Retinal pigment epithelial cell (primary cell): ENCODE measurements around the gene TBX15.

Experiments
- DNase-seq: peaks from one replicate; pipeline ENCODE4 v3.0.0-alpha.2; 2010; ENCODE audit warnings: low read depth
- H3K4me3 ChIP-seq: 2 replicates; pipeline ENCODE4 v1.5.1; 2011; ENCODE audit warnings: mild to moderate bottlenecking, low read length, control low read depth, moderate library complexity
- CTCF ChIP-seq: conservative IDR thresholded peaks from 2 replicates; pipeline ENCODE4 v1.5.1; 2011; ENCODE audit warnings: low read depth, low read length, control low read depth, inconsistent platforms

The TBX15 gene

GRCh38 chr1:118914379-118915161 lies 73.6 kb downstream of the TBX15 start:
- no peak for DNase-seq
- H3K4me3 ChIP-seq = no peak overlapping the region
- no peak for TF ChIP-seq CTCF

- TF ChIP-seq CTCF = no peak
- H3K4me3 ChIP-seq = no peak overlapping the region
- no peak for DNase-seq
Observed at GRCh38 chr1:118913818-118914217, 74.3 kb downstream of the TBX15 start.

GRCh38 chr1:118912574-118912973 lies 75.6 kb downstream of the TBX15 start:
- no peak overlapping the region for H3K4me3 ChIP-seq
- no peak for TF ChIP-seq CTCF
- no peak for DNase-seq

DNA sequence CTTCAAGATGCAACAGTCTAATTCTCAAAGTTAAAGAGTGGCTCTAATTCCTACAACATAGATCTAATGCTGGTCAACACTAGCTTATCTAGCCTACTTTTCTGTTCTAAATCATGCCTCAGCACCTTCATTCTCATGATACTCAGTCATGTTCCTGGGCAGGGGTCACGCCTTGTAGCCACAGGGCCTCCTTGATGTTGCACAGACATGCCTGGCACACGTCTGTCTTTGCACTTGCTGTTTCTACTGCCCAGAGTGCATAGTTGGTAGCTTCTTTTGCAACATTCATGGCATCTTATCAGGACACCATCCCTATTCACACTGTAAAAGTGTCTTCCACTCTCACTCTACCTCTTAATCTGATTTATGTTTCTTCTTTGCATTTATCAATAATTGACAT lies 76.6 kb downstream of the TBX15 start:
- no peak overlapping the region for H3K4me3 ChIP-seq
- TF ChIP-seq CTCF = no peak
- no peak for DNase-seq

- TF ChIP-seq CTCF = no peak
- no peak overlapping the region for H3K4me3 ChIP-seq
- no peak for DNase-seq
Observed at GRCh38 chr1:118907466-118907865, 80.7 kb downstream of the TBX15 start.

DNA sequence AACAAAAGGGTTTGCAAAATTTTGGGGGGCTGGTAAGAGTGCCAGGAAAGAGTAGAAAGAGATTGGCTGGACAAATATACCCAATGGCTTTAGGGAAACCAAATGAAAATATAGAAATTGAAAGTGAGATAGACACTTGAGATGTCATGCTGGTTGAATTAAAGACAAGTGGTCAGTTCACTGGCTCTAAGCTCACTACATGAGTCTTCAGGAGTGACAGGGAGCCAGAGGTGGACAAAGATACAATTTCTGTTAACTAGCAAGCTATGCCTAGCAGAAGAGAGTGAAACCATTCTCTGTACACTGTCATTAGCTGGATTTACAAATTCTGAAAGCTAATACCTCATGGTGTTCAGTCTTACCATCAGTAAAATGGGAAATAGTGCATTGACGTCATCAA lies 82.5 kb downstream of the TBX15 start:
- no peak for TF ChIP-seq CTCF
- DNase-seq = no peak
- H3K4me3 ChIP-seq = no peak overlapping the region

DNA sequence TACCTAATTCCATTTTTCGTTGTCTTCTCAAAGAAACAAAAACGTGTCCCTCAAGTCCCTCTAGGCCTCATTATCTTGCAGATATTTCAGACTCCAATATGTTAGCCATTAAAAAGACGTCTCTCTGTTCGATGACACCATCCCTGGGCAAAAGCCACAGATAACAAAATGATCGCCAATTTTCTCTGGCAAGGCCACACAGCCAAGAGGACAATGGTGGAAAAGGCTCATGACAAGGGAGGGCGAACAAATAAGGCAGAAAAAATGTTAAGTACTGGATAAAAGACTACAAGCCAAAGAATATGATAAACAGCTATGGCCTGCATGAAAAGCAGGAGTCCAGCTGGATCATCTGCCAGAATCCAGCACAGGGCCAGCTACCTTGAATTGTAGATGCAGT lies 82.9 kb downstream of the TBX15 start:
- TF ChIP-seq CTCF = no peak
- no peak for DNase-seq
- H3K4me3 ChIP-seq = no peak overlapping the region
